Dendritic cell treated with granulocyte-macrophage colony-stimulating factor and Interleukin-4, amounts not matched to agents 40 ng/mL and 50 ng/mL, for 4 days (primary cell): ENCODE data around the gene ANXA7.
"Not testable (repeated sequence)": the region's sequence is repeated elsewhere in the genome, so short reads cannot be mapped to it uniquely, and the experiment has no call there.

Source experiments
- H3K27ac Mint-ChIP-seq: one replicate; pipeline ENCODE4 v1.8.0; 2022; ENCODE audit warnings: mild to moderate bottlenecking, mixed read lengths
- H3K27me3 Mint-ChIP-seq: one replicate; pipeline ENCODE4 v1.8.0; 2022; ENCODE audit warnings: mild to moderate bottlenecking, mixed read lengths
- H3K36me3 Mint-ChIP-seq: one replicate; pipeline ENCODE4 v1.8.0; 2022; ENCODE audit warnings: low read depth, mixed read lengths
- H3K4me1 Mint-ChIP-seq: one replicate; pipeline ENCODE4 v1.8.0; 2022; ENCODE audit warnings: low read depth, mixed read lengths
- H3K4me3 Mint-ChIP-seq: one replicate; pipeline ENCODE4 v1.8.0; 2022; ENCODE audit warnings: mild to moderate bottlenecking, moderate library complexity, mixed read lengths
- H3K9me3 Mint-ChIP-seq: one replicate; pipeline ENCODE4 v1.8.0; 2022; ENCODE audit warnings: mixed read lengths
- intact Hi-C: fragments of 100-400 bp; cut with micrococcal nuclease; formaldehyde crosslinking; loops from one replicate; pipeline ENCODE4 v1.15.0; 2022

ANXA7 gene

DNA sequence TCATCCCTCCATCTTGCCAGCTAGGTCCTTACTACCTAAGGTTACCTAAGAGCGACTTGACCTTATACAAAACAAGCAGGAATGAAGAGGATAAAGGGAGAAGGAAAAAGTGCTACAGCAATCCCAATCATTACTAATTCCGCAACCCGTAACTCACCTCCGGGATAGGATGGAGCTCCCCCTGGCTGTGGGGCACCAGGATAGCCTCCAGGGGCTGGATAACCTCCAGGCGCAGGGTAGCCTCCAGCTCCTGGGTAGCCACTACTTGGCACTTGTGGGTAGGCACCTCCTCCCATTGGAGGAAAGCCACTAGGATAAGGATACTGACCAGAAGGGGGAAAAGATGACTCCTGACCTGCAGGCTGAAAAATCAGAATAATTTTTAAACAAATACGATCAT lies 15.8 kb downstream of the ANXA7 start:
- intact Hi-C loops = no loop called here
- H3K9me3 Mint-ChIP-seq = no peaks in the 10 kb centered on the region
- no peak overlapping the region for H3K27ac Mint-ChIP-seq
- H3K4me1 Mint-ChIP-seq = peaks cover 9% of the 10 kb centered on the region
- H3K4me3 Mint-ChIP-seq = no peak overlapping the region
- H3K36me3 Mint-ChIP-seq = peaks cover 91% of the 10 kb centered on the region
- no peaks in the 10 kb centered on the region for H3K27me3 Mint-ChIP-seq

DNA sequence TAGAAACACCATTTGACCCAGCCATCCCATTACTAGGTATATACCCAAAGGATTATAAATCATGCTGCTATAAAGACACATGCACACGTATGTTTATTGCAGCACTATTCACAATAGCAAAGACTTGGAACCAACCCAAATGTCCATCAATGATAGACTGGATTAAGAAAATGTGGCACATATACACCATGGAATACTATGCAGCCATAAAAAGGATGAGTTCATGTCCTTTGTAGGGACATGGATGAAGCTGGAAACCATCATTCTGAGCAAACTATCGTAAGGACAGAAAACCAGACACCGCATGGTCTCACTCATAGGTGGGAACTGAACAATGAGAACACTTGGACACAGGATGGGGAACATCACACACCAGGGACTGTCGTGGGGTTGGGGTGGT lies 19.5 kb downstream of the ANXA7 start:
- H3K9me3 Mint-ChIP-seq, H3K27me3 Mint-ChIP-seq, H3K4me1 Mint-ChIP-seq, H3K4me3 Mint-ChIP-seq, intact Hi-C loops, H3K27ac Mint-ChIP-seq: not testable (repeated sequence)
- H3K36me3 Mint-ChIP-seq = peaks cover 95% of the 10 kb centered on the region

DNA sequence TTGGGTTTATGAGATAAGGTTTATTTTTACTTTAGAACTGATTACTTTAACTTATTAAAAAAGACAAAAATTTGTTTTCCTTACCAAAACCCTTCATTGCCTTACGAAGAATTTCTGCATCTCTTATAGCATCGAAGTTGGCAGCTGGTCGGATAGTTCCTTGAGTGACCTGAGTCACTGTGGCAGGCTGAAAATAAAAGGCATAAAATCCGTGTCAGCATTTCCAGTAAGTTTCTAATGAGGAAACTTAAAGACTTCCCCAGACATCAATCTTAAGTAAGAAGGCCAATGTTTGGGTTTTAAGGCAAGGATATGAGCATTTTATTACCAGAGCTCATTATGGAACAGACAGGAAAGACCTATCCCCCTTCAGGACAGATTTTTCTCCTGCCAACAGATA lies 25.6 kb downstream of the ANXA7 start:
- H3K36me3 Mint-ChIP-seq = peaks cover 94% of the 10 kb centered on the region
- no peaks in the 10 kb centered on the region for H3K9me3 Mint-ChIP-seq
- no peak overlapping the region for H3K4me3 Mint-ChIP-seq
- H3K27ac Mint-ChIP-seq = no peak overlapping the region
- H3K27me3 Mint-ChIP-seq = no peaks in the 10 kb centered on the region
- peaks cover 6% of the 10 kb centered on the region for H3K4me1 Mint-ChIP-seq
- intact Hi-C loops = no loop called here

DNA sequence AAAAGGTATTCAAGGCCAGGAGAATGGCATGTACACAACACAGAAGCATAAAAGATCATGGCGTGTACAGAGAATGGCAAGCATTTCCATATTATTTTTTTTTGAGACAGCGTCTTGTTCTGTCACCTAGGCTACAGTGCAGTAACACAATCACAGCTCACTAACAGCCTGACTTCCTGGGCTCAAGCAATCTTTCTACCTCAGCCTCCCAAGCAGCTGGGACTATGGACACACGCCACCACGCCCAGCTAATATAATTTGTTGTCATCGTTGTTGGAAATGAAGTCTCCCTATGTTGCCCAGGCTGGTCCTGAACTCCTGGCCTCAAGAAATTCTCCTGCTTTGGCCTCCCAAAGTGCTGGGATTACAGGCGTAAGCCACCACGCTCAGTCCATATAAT lies 27.3 kb downstream of the ANXA7 start:
- Mint-ChIP-seq H3K4me1 (no peaks in the 10 kb centered on the region), H3K9me3 (no peaks in the 10 kb centered on the region), H3K36me3 (peaks cover 96% of the 10 kb centered on the region), H3K27ac (no peak overlapping the region), H3K4me3 (no peak overlapping the region), H3K27me3 (no peaks in the 10 kb centered on the region)
- intact Hi-C loops = no loop called here

DNA sequence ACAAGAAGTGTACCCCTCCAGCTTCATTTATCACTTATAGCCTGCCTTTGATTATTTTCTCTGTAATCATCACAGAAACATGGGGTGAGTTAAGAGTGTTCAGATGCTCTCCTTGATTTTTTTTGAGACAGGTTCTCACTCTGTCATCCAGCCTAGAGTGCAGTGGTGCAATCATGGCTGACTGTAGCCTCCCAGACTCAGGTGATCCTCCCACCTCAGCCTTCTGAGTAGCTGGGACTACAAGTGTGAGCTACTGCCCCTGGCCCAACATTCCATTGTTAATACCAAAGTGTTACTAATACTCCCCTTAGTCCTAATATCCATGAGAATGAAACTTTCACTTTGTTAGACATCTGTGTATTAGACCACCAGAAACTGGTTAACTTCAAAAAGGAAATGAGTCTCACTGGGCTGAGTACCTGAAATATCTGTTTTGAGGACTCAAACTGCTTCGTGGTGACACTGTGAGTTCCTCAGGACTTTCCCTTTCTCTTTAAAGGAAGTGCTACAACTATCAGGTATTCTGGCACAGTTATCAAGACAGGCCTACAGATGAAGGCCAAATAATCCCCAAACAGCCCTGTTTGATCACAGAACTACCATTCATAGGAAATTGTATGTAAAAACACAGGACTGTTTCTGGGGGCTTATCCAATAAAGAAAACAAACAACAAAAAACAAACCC lies 34.7 kb downstream of the ANXA7 start:
- H3K27me3 Mint-ChIP-seq = no peaks in the 10 kb centered on the region
- H3K27ac Mint-ChIP-seq = no peak overlapping the region
- H3K36me3 Mint-ChIP-seq = peaks cover 87% of the 10 kb centered on the region
- H3K4me1 Mint-ChIP-seq = no peaks in the 10 kb centered on the region
- H3K9me3 Mint-ChIP-seq = no peaks in the 10 kb centered on the region
- H3K4me3 Mint-ChIP-seq = no peak overlapping the region
- intact Hi-C loops = no loop called here

DNA sequence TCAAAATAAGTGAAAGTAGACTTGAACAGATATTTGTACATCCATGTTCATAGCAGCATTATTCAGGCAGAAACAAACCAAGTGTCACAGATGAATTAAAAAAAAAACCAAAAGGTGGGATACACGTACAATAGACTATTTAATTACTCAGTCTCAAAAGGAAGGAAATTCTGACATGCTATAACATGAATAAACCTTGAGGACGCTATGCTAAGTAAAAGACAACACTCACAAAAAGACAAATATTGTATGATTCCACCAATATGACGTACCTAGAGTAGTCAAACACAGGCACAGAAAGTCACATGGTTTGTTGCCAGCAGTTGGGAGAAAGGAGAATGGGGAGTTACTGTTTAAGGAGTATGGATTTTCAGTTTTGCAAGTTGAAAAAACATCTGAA lies 37.2 kb downstream of the ANXA7 start:
- no peaks in the 10 kb centered on the region for H3K27me3 Mint-ChIP-seq
- no peak overlapping the region for H3K4me3 Mint-ChIP-seq
- intact Hi-C loops = no loop called here
- H3K27ac Mint-ChIP-seq = no peak overlapping the region
- no peaks in the 10 kb centered on the region for H3K9me3 Mint-ChIP-seq
- H3K4me1 Mint-ChIP-seq = no peaks in the 10 kb centered on the region
- H3K36me3 Mint-ChIP-seq = peaks cover 90% of the 10 kb centered on the region

DNA sequence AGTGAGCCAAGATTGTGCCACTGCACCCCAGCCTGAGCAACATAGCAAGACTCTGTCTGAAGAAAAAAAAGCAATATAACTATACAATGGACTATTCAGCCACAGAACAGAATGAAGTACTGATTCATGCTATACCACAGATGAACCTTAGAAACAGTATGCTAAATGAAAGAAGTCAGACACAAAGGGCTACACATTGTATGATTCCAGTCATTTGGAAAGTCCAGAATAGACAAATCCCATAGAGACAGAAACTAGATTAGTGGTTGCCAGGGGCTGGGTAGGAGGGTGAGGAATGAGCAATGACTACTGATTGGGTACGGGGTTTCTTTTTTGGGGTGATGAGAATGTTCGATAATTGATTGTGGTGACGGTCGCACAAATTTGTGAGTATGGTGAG lies 45.6 kb downstream of the ANXA7 start:
- peaks cover 86% of the 10 kb centered on the region for H3K36me3 Mint-ChIP-seq

DNA sequence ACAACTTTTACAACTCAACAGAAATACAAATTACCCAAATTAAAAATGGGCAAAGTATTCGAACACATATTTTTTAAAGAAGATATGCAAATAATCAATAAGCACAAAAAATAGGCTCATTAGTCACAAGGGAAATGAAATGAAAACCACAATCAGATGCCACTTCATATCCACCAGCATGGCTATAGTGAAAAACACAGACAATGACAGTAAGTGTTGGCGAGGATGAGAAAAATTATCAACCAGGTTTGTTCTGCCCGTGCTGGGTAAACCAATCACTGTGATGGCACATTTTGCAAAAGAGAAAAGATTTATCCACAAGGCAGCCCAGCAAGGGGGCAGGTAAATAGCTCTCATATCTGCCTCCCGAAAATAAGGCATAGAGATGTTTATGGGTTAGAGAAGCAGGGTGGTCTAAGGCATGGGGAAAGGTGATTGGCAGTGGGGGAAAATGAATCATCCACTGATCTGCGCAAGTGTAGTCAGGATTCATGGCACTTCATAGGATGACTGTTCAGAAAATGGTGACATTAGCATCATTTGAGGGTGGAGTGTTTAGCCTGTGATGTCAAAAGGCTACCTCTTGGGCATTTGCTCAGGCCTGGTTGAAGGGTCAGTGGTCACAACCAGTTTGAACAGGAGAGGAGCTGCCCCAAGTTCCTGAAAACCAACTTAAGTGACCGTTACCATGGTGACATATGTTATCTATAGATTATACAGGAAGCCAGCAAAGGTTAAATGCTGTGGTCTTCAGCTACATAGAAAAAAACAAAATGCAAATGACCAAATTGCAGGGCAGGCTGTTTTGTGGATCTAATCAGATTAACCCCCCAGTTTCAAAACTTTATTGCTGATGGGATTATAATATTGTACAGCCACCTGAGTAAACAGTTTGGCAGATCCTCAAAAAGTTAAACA lies 47.2 kb downstream of the ANXA7 start:
- H3K4me3 Mint-ChIP-seq = no peak overlapping the region
- H3K9me3 Mint-ChIP-seq = no peaks in the 10 kb centered on the region

More for the DNA sequence above, 45.6 kb downstream of the ANXA7 start:
- no peaks in the 10 kb centered on the region for H3K9me3 Mint-ChIP-seq
- no peak overlapping the region for H3K27ac Mint-ChIP-seq
- no peaks in the 10 kb centered on the region for H3K27me3 Mint-ChIP-seq
- H3K4me3 Mint-ChIP-seq = no peak overlapping the region
- intact Hi-C loops = no loop called here
- H3K4me1 Mint-ChIP-seq = no peaks in the 10 kb centered on the region

DNA sequence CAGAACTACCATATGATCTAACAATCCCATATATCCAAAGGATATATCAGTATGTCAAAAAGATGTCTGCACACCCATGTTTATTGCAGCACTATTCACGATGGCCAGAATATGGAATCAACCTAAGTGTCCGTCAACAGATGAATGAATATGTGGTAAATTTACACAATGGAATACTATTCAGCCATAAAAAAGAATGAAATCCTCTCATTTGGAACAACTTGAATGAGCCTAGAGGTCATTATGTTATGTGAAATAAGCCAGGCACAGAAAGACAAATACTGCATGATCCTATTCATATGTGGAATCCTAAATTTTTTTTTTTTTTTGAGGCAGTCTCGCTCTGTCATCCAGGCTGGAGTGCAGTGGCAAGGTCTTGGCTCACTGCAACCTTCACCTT lies 48.9 kb downstream of the ANXA7 start:
- H3K27me3 Mint-ChIP-seq = peaks cover 1% of the 10 kb centered on the region
- no peaks in the 10 kb centered on the region for H3K9me3 Mint-ChIP-seq
- intact Hi-C loops = no loop called here
- no peak overlapping the region for H3K4me3 Mint-ChIP-seq
- H3K36me3 Mint-ChIP-seq = peaks cover 53% of the 10 kb centered on the region
- H3K4me1 Mint-ChIP-seq = no peaks in the 10 kb centered on the region
- no peak overlapping the region for H3K27ac Mint-ChIP-seq

More for the DNA sequence above, 47.2 kb downstream of the ANXA7 start:
- intact Hi-C loops = no loop called here
- H3K4me1 Mint-ChIP-seq = no peaks in the 10 kb centered on the region
- H3K27me3 Mint-ChIP-seq = no peaks in the 10 kb centered on the region
- H3K36me3 Mint-ChIP-seq = peaks cover 70% of the 10 kb centered on the region
- no peak overlapping the region for H3K27ac Mint-ChIP-seq

DNA sequence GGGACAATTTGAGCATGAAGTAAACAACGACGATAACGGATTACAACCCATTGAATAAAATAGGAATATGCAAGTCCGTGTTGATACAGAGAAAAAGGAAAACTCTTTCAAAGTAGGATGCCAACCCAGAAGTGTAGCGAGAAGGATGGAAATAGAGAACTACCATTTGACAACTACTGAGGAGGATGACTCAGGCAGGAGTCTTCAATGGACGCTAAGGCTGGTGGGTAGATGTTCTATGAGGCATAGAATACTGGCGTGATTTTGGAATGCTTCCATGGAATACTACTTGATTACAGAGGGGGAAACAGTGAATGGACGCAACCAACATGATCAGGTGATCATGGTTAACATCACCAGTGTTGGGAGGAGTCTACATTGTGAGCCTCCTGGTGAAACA lies 54.4 kb downstream of the ANXA7 start:
- peaks cover 27% of the 10 kb centered on the region for H3K4me1 Mint-ChIP-seq
- peaks cover 6% of the 10 kb centered on the region for H3K36me3 Mint-ChIP-seq
- H3K4me3 Mint-ChIP-seq = no peak overlapping the region
- no peaks in the 10 kb centered on the region for H3K9me3 Mint-ChIP-seq
- H3K27me3 Mint-ChIP-seq = peaks cover 12% of the 10 kb centered on the region
- H3K27ac Mint-ChIP-seq = no peak overlapping the region
- intact Hi-C loops = loop anchor here (5.0 kb wide), 1 partner anchor 107 kb away; the partner anchor contains the start of gene MRPS16

DNA sequence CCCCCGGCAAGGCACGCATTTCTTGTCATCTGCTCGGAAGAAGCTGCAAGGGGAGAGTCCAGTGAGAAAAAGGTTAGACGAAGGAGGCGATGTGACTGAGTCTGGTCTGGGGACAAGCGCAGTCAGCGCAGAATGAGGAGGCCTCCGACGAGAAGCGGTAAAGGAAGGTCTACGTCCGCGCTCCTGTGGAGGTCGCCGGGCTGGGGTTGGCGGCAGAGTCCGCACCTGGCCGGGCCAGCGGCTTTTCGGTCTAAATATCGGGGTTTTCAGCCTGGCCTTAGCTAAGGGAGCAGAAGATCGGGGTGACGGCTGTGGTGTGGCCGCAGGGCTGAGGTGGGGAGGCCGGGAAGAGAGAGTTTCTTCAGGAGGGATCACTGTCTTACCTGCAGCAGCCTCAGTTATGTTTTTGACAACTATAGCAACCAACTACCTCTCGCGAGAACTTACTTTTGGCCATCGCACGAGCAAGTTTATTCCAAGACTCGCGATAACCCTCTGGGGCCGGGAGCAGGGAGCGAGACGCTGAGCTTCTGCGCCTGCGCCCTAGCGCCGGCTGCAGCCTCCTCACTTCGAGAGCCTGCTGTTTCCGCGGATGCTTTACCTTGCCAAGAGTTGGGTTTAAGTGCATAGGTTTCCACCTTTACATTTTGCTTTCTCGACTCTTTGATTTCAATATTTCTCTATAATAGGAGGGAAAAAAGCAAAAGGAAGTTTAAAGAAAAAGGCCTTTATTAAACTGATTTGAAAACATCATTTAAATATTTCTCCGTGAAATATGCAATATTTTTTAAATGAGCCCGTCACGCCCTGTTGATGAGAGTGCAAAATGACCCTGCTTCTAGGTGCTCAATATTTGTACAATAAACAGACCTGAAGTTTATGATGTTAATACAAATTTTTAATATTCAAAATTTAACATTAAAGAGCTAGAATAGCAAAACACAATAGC lies 55.3 kb downstream of the ANXA7 start, which contains the start of gene CFAP70:
CFAP70 (minus strand) TSS at position 534 of the 949 bp plus-strand sequence. CDS start 4,068 bp downstream, outside the sequence.
- intact Hi-C loops = loop anchor here (5.0 kb wide), 1 partner anchor 106 kb away; the partner anchor contains the start of gene MRPS16
- H3K4me3 Mint-ChIP-seq = peak within 1 kb of the TSS; percentile 91
- peaks cover 6% of the 10 kb centered on the region for H3K36me3 Mint-ChIP-seq
- H3K9me3 Mint-ChIP-seq = no peaks in the 10 kb centered on the region
- peak within 1 kb of the TSS; percentile 92 for H3K27ac Mint-ChIP-seq
- peaks cover 12% of the 10 kb centered on the region for H3K27me3 Mint-ChIP-seq
- peaks cover 28% of the 10 kb centered on the region for H3K4me1 Mint-ChIP-seq

DNA sequence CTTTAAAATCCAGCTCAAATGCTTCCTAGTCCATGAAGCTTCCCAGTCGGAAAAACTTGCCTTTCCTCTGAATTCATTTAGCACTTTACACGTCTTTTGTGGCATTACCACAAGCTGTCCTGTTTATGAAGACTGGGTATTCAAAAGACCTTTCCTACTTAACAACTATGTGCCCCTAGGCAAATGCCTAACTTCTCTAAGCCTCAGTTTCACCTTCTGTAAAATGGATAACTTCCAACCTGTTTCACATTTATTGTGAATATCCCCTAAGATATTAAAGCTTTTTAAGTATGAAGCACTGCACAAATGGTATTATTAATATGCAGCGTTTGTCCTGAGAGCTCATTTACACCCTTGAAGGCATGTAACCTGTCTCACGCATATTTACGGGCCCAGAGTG lies 56.0 kb downstream of the ANXA7 start:
- Mint-ChIP-seq H3K36me3 (peaks cover 6% of the 10 kb centered on the region), H3K27ac (peak overlapping the region; percentile 92)
- intact Hi-C loops = loop anchor here (5.0 kb wide), 1 partner anchor 106 kb away; the partner anchor contains the start of gene MRPS16

DNA sequence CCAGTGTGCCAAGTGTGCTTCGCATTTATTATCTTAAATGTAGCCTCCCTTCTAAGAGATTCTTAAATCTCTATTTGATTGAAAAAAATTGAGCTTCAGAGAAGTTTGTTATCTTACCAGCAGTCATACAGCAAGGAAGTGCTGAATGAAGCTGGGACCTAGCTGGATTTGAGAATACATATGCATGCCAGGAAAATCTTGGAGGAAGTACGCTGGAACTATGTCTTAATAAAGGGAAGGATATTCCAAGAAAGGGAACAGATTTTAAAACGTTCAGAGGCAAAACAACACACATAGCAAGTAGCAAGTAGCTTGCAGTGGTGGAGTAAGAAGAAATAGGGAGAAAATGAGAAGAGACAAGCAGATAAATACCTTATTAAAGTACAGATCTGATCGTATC lies 56.7 kb downstream of the ANXA7 start:
- peak overlapping the region; percentile 92 for H3K27ac Mint-ChIP-seq
- peaks cover 42% of the 10 kb centered on the region for H3K4me1 Mint-ChIP-seq
- intact Hi-C loops = loop anchor here (5.0 kb wide), 1 partner anchor 105 kb away; the partner anchor contains the start of gene MRPS16
- H3K9me3 Mint-ChIP-seq = no peaks in the 10 kb centered on the region
- H3K27me3 Mint-ChIP-seq = peaks cover 12% of the 10 kb centered on the region
- peaks cover 6% of the 10 kb centered on the region for H3K36me3 Mint-ChIP-seq
- no peak overlapping the region for H3K4me3 Mint-ChIP-seq

More for the DNA sequence above, 56.0 kb downstream of the ANXA7 start:
- H3K27me3 Mint-ChIP-seq = peaks cover 12% of the 10 kb centered on the region
- peak overlapping the region; percentile 91 for H3K4me3 Mint-ChIP-seq
- no peaks in the 10 kb centered on the region for H3K9me3 Mint-ChIP-seq
- peaks cover 36% of the 10 kb centered on the region for H3K4me1 Mint-ChIP-seq
